Activated naive CD4-positive, alpha-beta T cell treated with Interleukin-2 at 50 U/mL for 16 hours (primary cell): ENCODE data around the gene TAF11L14.
"Not testable (repeated sequence)": the region's sequence is repeated elsewhere in the genome, so short reads cannot be mapped to it uniquely, and the experiment has no call there.

Experiments used
- DNase-seq: peaks from one replicate; pipeline ENCODE4 v3.0.0-alpha.2; 2020

Gene TAF11L14

GRCh38 chr5:17634160-17634559 is at the start of gene TAF11L14:
Gene TAF11L14 (plus strand): TSS chr5:17634460.
- no peak for DNase-seq

- DNase-seq: not testable (repeated sequence)
Measured at GRCh38 chr5:17585658-17586057, 48.6 kb upstream of the TAF11L14 start, which contains the start of gene TAF11L7. Gene TAF11L7 (minus strand): TSS chr5:17585758.

- not testable (repeated sequence) for DNase-seq
Measured at GRCh38 chr5:17590860-17591259, 43.4 kb upstream of the TAF11L14 start, which contains the start of gene TAF11L8. Gene TAF11L8 (minus strand): TSS chr5:17590960.

GRCh38 chr5:17594255-17594654 is 40.0 kb upstream of the TAF11L14 start, which contains the start of gene TAF11L9:
Gene TAF11L9 (minus strand): TSS chr5:17594394.
- DNase-seq: not testable (repeated sequence)

- DNase-seq: not testable (repeated sequence)
Measured at GRCh38 chr5:17597728-17598127, 36.5 kb upstream of the TAF11L14 start, which contains the start of gene TAF11L10. Gene TAF11L10 (minus strand): TSS chr5:17597828.

GRCh38 chr5:17603880-17604279 is 30.4 kb upstream of the TAF11L14 start, which contains the start of gene TAF11L11:
Gene TAF11L11 (plus strand): TSS chr5:17604183.
- DNase-seq: not testable (repeated sequence)

GRCh38 chr5:17604951-17605350 is 29.3 kb upstream of the TAF11L14 start:
- no peak for DNase-seq

- DNase-seq: not testable (repeated sequence)
Measured at GRCh38 chr5:17607461-17607860, 26.8 kb upstream of the TAF11L14 start.

GRCh38 chr5:17610092-17610491 is 24.2 kb upstream of the TAF11L14 start, which contains the start of gene TAF11L12:
Gene TAF11L12 (plus strand): TSS chr5:17610392.
- DNase-seq: not testable (repeated sequence)

GRCh38 chr5:17614872-17615605 is 19.2 kb upstream of the TAF11L14 start:
- no peak for DNase-seq

GRCh38 chr5:17619354-17619753 is 14.9 kb upstream of the TAF11L14 start:
- no peak for DNase-seq

GRCh38 chr5:17620627-17621026 is 13.6 kb upstream of the TAF11L14 start:
- DNase-seq: no peak

GRCh38 chr5:17625686-17626085 is 8.6 kb upstream of the TAF11L14 start:
- DNase-seq: no peak

GRCh38 chr5:17631788-17632187 is 2.5 kb upstream of the TAF11L14 start, which contains the start of gene TAF11L13:
Gene TAF11L13 (plus strand): TSS chr5:17632088.
- not testable (repeated sequence) for DNase-seq

GRCh38 chr5:17649232-17649631 is 15.0 kb downstream of the TAF11L14 start:
- DNase-seq: not testable (repeated sequence)

GRCh38 chr5:17655201-17655759 is 21.0 kb downstream of the TAF11L14 start:
- not testable (repeated sequence) for DNase-seq

GRCh38 chr5:17655921-17656320 is 21.7 kb downstream of the TAF11L14 start:
- no peak for DNase-seq

- DNase-seq: no peak
Measured at GRCh38 chr5:17663182-17663581, 28.9 kb downstream of the TAF11L14 start.

- DNase-seq: no peak
Measured at GRCh38 chr5:17665836-17666235, 31.6 kb downstream of the TAF11L14 start.

- no peak for DNase-seq
Measured at GRCh38 chr5:17666726-17667235, 32.5 kb downstream of the TAF11L14 start.

- no peak for DNase-seq
Measured at GRCh38 chr5:17670353-17670752, 36.1 kb downstream of the TAF11L14 start.

- no peak for DNase-seq
Measured at GRCh38 chr5:17678751-17679324, 44.6 kb downstream of the TAF11L14 start.

- no peak for DNase-seq
Measured at GRCh38 chr5:17679597-17680203, 45.4 kb downstream of the TAF11L14 start.
